HFFc6 (cell line): ENCODE results near the gene BTBD8. TPM values are rescaled to one million over a fixed set of nuclear protein-coding genes. Genes with fewer than 3 reads are reported as not detected.

Source experiments
- DNase-seq: peaks from one replicate; pipeline ENCODE4 v3.0.0-alpha.2; 2018
- H3K27ac Mint-ChIP-seq: 2 replicates; pipeline ENCODE4 v1.8.0; 2020; ENCODE audit warnings: mild to moderate bottlenecking, mixed read lengths
- H3K27me3 Mint-ChIP-seq: 2 replicates; pipeline ENCODE4 v1.8.0; 2021; ENCODE audit warnings: mild to moderate bottlenecking, moderate library complexity, mixed read lengths; ENCODE audit not compliant: insufficient read depth
- H3K36me3 Mint-ChIP-seq: 2 replicates; pipeline ENCODE4 v1.8.0; 2021; ENCODE audit warnings: low read depth, mixed read lengths
- H3K4me1 Mint-ChIP-seq: 2 replicates; pipeline ENCODE4 v1.8.0; 2020; ENCODE audit warnings: low read depth, mixed read lengths
- H3K4me3 Mint-ChIP-seq: 2 replicates; pipeline ENCODE4 v1.8.0; 2020; ENCODE audit warnings: mild to moderate bottlenecking, moderate library complexity, mixed read lengths
- H3K9me3 Mint-ChIP-seq: 2 replicates; pipeline ENCODE4 v1.8.0; 2020; ENCODE audit warnings: mild to moderate bottlenecking, mixed read lengths
- CTCF ChIP-seq: fragments of 200-600 bp; sonication (generic); IDR thresholded peaks from 2 replicates; pipeline ENCODE4 v1.5.0; 2021; ENCODE audit warnings: antibody characterized with exemption, mild to moderate bottlenecking
- total RNA-seq, 6 experiments: library from RNA; stranded (reverse); fragmentation: NEBNext Ultra II Directional; extraction: Animal tissue kit (Norgen Biotek cat#: 25700); gene quantifications; 2 replicates in 1 of 6; 3 replicates in 5 of 6; pipeline ENCODE4 v1.2.3, GENCODE V29; 2021

BTBD8 gene
- total RNA-seq, 6 experiments from 2014 or later = 0.82 to 1.8 (median 1.0) TPM

- Mint-ChIP-seq H3K9me3 (no peaks in the 10 kb centered on the region), H3K4me1 (no peaks in the 10 kb centered on the region), H3K27ac (no peak overlapping the region), H3K4me3 (no peak overlapping the region), H3K27me3 (peaks cover 3% of the 10 kb centered on the region; the same call in 1 of the 2 replicates), H3K36me3 (no peaks in the 10 kb centered on the region)
- TF ChIP-seq CTCF = no peak
- DNase-seq = no peak
Measured at GRCh38 chr1:92117526-92117925, 37.4 kb downstream of the BTBD8 start.

GRCh38 chr1:92118826-92119225 is 38.7 kb downstream of the BTBD8 start:
- no peaks in the 10 kb centered on the region for H3K4me1 Mint-ChIP-seq
- H3K9me3 Mint-ChIP-seq = no peaks in the 10 kb centered on the region
- no peak overlapping the region for H3K4me3 Mint-ChIP-seq
- no peak for DNase-seq
- H3K27ac Mint-ChIP-seq = no peak overlapping the region
- H3K27me3 Mint-ChIP-seq = peaks cover 3% of the 10 kb centered on the region; the same call in 1 of the 2 replicates
- no peak for TF ChIP-seq CTCF
- H3K36me3 Mint-ChIP-seq = no peaks in the 10 kb centered on the region

- DNase-seq = no peak
Measured at GRCh38 chr1:92123868-92124267, 43.7 kb downstream of the BTBD8 start.

GRCh38 chr1:92125204-92125603 is 45.1 kb downstream of the BTBD8 start:
- no peaks in the 10 kb centered on the region; the same call in 1 of the 2 replicates for H3K27me3 Mint-ChIP-seq
- H3K36me3 Mint-ChIP-seq = no peaks in the 10 kb centered on the region
- no peak for DNase-seq
- H3K4me3 Mint-ChIP-seq = no peak overlapping the region
- H3K9me3 Mint-ChIP-seq = no peaks in the 10 kb centered on the region
- H3K27ac Mint-ChIP-seq = no peak overlapping the region
- TF ChIP-seq CTCF = no peak
- no peaks in the 10 kb centered on the region for H3K4me1 Mint-ChIP-seq

More at GRCh38 chr1:92123868-92124267, 43.7 kb downstream of the BTBD8 start:
- H3K9me3 Mint-ChIP-seq = no peaks in the 10 kb centered on the region
- TF ChIP-seq CTCF = no peak
- no peaks in the 10 kb centered on the region; the same call in 1 of the 2 replicates for H3K27me3 Mint-ChIP-seq
- no peaks in the 10 kb centered on the region for H3K4me1 Mint-ChIP-seq
- no peak overlapping the region for H3K27ac Mint-ChIP-seq
- H3K4me3 Mint-ChIP-seq = no peak overlapping the region
- H3K36me3 Mint-ChIP-seq = no peaks in the 10 kb centered on the region

GRCh38 chr1:92126088-92126487 is 45.9 kb downstream of the BTBD8 start:
- H3K27me3 Mint-ChIP-seq = no peaks in the 10 kb centered on the region; the same call in 1 of the 2 replicates
- H3K4me3 Mint-ChIP-seq = no peak overlapping the region
- DNase-seq = no peak
- H3K36me3 Mint-ChIP-seq = no peaks in the 10 kb centered on the region
- no peak for TF ChIP-seq CTCF
- H3K9me3 Mint-ChIP-seq = no peaks in the 10 kb centered on the region
- no peak overlapping the region for H3K27ac Mint-ChIP-seq
- H3K4me1 Mint-ChIP-seq = no peaks in the 10 kb centered on the region

GRCh38 chr1:92134331-92134730 is 54.2 kb downstream of the BTBD8 start:
- Mint-ChIP-seq H3K36me3 (no peaks in the 10 kb centered on the region), H3K4me3 (no peak overlapping the region), H3K27me3 (no peaks in the 10 kb centered on the region), H3K4me1 (no peaks in the 10 kb centered on the region), H3K9me3 (no peaks in the 10 kb centered on the region), H3K27ac (no peak overlapping the region)
- no peak for TF ChIP-seq CTCF
- DNase-seq = no peak
